H9 (cell line): ENCODE results near the gene DIP2C. TPM values are rescaled to one million over a fixed set of nuclear protein-coding genes. Genes with fewer than 3 reads are reported as not detected.

Experiments used
- DNase-seq: peaks from one replicate; pipeline ENCODE4 v3.0.0-alpha.2; 2017
- H2AFZ ChIP-seq: one replicate; pipeline ENCODE4 v1.6.1; 2013; ENCODE audit warnings: mild to moderate bottlenecking, low read length, control low read depth, moderate library complexity
- H2AK5ac ChIP-seq: 2 replicates; pipeline ENCODE4 v1.6.1; 2013; ENCODE audit warnings: low read length, control low read depth, mixed read lengths; ENCODE audit not compliant: insufficient read length
- H2BK120ac ChIP-seq: one replicate; pipeline ENCODE4 v1.6.1; 2013; ENCODE audit warnings: low read depth, mild to moderate bottlenecking, low read length, control low read depth, inconsistent platforms; ENCODE audit not compliant: poor library complexity, severe bottlenecking
- H2BK12ac ChIP-seq: 2 replicates; pipeline ENCODE4 v1.6.1; 2013; ENCODE audit warnings: low read length, control low read depth, mixed read lengths, low read depth; ENCODE audit not compliant: insufficient read length
- H2BK15ac ChIP-seq: 2 replicates; pipeline ENCODE4 v1.6.1; 2013; ENCODE audit warnings: low read depth, low read length, control low read depth
- H2BK20ac ChIP-seq: one replicate; pipeline ENCODE4 v1.6.1; 2013; ENCODE audit warnings: low read depth, mild to moderate bottlenecking, low read length, control low read depth, inconsistent platforms; ENCODE audit not compliant: poor library complexity, severe bottlenecking
- H2BK5ac ChIP-seq: 2 replicates; pipeline ENCODE4 v1.6.1; 2013; ENCODE audit warnings: low read length, control low read depth, mixed read lengths; ENCODE audit not compliant: insufficient read length
- H3K14ac ChIP-seq: 2 replicates; pipeline ENCODE4 v1.6.1; 2013; ENCODE audit warnings: low read length, control low read depth; ENCODE audit not compliant: insufficient read depth
- H3K18ac ChIP-seq: 2 replicates; pipeline ENCODE4 v1.6.1; 2013; ENCODE audit warnings: low read depth, mild to moderate bottlenecking, mixed read lengths, low read length, control low read depth; ENCODE audit not compliant: insufficient read length
- H3K23ac ChIP-seq: 2 replicates; pipeline ENCODE4 v1.6.1; 2013; ENCODE audit warnings: low read length, control low read depth, mixed read lengths, low read depth; ENCODE audit not compliant: insufficient read length
- H3K23me2 ChIP-seq: 2 replicates; pipeline ENCODE4 v1.6.1; 2013; ENCODE audit warnings: low read depth, mild to moderate bottlenecking, mixed read lengths, low read length, control low read depth; ENCODE audit not compliant: insufficient read length, poor library complexity, severe bottlenecking
- H3K27ac ChIP-seq: 2 replicates; pipeline ENCODE4 v1.5.1; 2013; ENCODE audit warnings: low read length, control low read depth, mixed read lengths, low read depth; ENCODE audit not compliant: insufficient read length
- H3K27me3 ChIP-seq: 2 replicates; pipeline ENCODE4 v1.6.1; 2013; ENCODE audit warnings: low read length, control low read depth, inconsistent platforms; ENCODE audit not compliant: insufficient read depth
- H3K4ac ChIP-seq: 2 replicates; pipeline ENCODE4 v1.6.1; 2013; ENCODE audit warnings: low read depth, mild to moderate bottlenecking, control low read depth, inconsistent platforms, low read length, moderate library complexity
- H3K4me1 ChIP-seq: 2 replicates; pipeline ENCODE4 v1.6.1; 2013; ENCODE audit warnings: low read length, control low read depth, inconsistent platforms; ENCODE audit not compliant: insufficient read depth
- H3K4me2 ChIP-seq: 2 replicates; pipeline ENCODE4 v1.6.1; 2013; ENCODE audit warnings: low read length, control low read depth, mixed read lengths; ENCODE audit not compliant: insufficient read length, insufficient read depth
- H3K56ac ChIP-seq: 2 replicates; pipeline ENCODE4 v1.6.1; 2013; ENCODE audit warnings: low read depth, mild to moderate bottlenecking, mixed read lengths, low read length, control low read depth; ENCODE audit not compliant: insufficient read length
- H3K79me1 ChIP-seq: 2 replicates; pipeline ENCODE4 v1.6.1; 2013; ENCODE audit warnings: low read depth, mild to moderate bottlenecking, moderate library complexity, low read length, control low read depth, inconsistent platforms; ENCODE audit not compliant: insufficient read depth, poor library complexity, severe bottlenecking
- H3K79me2 ChIP-seq: 2 replicates; pipeline ENCODE4 v1.6.1; 2013; ENCODE audit warnings: low read length, control low read depth, inconsistent platforms; ENCODE audit not compliant: insufficient read depth
- H3K9ac ChIP-seq: 2 replicates; pipeline ENCODE4 v1.6.1; 2013; ENCODE audit warnings: low read length, control low read depth, mixed read lengths; ENCODE audit not compliant: insufficient read length; ENCODE audit errors: extremely low read depth
- H3K9me3 ChIP-seq: one replicate; pipeline ENCODE4 v1.6.1; 2013; ENCODE audit warnings: low read depth, low read length, inconsistent platforms; ENCODE audit not compliant: control insufficient read depth
- H3T11ph ChIP-seq: one replicate; pipeline ENCODE4 v1.6.1; 2013; ENCODE audit warnings: mild to moderate bottlenecking, low read length, control low read depth, inconsistent platforms
- H4K20me1 ChIP-seq: one replicate; pipeline ENCODE4 v1.6.1; 2013; ENCODE audit not compliant: control insufficient read depth, insufficient read length, insufficient read depth
- H4K5ac ChIP-seq: 2 replicates; pipeline ENCODE4 v1.6.1; 2013; ENCODE audit warnings: low read depth, mild to moderate bottlenecking, mixed read lengths, low read length, control low read depth; ENCODE audit not compliant: insufficient read length
- H4K8ac ChIP-seq: replicated peaks from 2 replicates; pipeline ENCODE4 v1.6.1; 2013; ENCODE audit warnings: low read length, control low read depth, mixed read lengths, low read depth; ENCODE audit not compliant: insufficient read length
- H4K91ac ChIP-seq: 2 replicates; pipeline ENCODE4 v1.6.1; 2013; ENCODE audit warnings: low read depth, mild to moderate bottlenecking, moderate library complexity, mixed read lengths, low read length, control low read depth; ENCODE audit not compliant: insufficient read length
- H3K27ac Mint-ChIP-seq, 3 experiments: 2 replicates in 2 of 3; 3 replicates in 1 of 3; pipeline ENCODE4 v1.8.0; 2020 to 2021; ENCODE audit warnings: mixed read lengths in 3 of 3, mild to moderate bottlenecking in 1 of 3, moderate library complexity in 1 of 3
- H3K27me3 Mint-ChIP-seq: 2 replicates; pipeline ENCODE4 v1.8.0; 2021; ENCODE audit warnings: low read depth, mild to moderate bottlenecking, moderate library complexity, mixed read lengths
- H3K36me3 Mint-ChIP-seq, 3 experiments: 2 replicates in 2 of 3; 3 replicates in 1 of 3; pipeline ENCODE4 v1.8.0; 2020 to 2021; ENCODE audit warnings: low read depth in 3 of 3, mixed read lengths in 3 of 3; ENCODE audit not compliant: insufficient read depth in 1 of 3
- H3K4me1 Mint-ChIP-seq, 2 experiments: 2 replicates each; pipeline ENCODE4 v1.8.0; 2020; ENCODE audit warnings: mixed read lengths in 2 of 2
- H3K4me3 Mint-ChIP-seq, 2 experiments: 2 replicates in 1 of 2; 3 replicates in 1 of 2; pipeline ENCODE4 v1.8.0; 2020 to 2021; ENCODE audit warnings: mild to moderate bottlenecking in 2 of 2, mixed read lengths in 2 of 2, moderate library complexity in 1 of 2
- H3K9me3 Mint-ChIP-seq, 2 experiments: 2 replicates in 1 of 2; 3 replicates in 1 of 2; pipeline ENCODE4 v1.8.0; 2020; ENCODE audit warnings: mild to moderate bottlenecking in 2 of 2, mixed read lengths in 2 of 2, moderate library complexity in 1 of 2
- WGBS: extraction: QIAGEN DNeasy Blood & Tissue Kit; methylation state at CpG from one replicate; pipeline ENCODE4 v1.1.7; 2013; ENCODE audit warnings: missing lambda C conversion rate, low lambda C conversion rate, mixed read lengths; ENCODE audit not compliant: insufficient read length; ENCODE audit errors: extremely low coverage; 5-methylcytosine and 5-hydroxymethylcytosine counted together
- total RNA-seq: library from RNA; stranded (reverse); gene quantifications from 2 replicates; pipeline ENCODE4 v1.2.1, GENCODE V29; 2021
- TF ChIP-seq, protein P1 (sequence below): fragments of 200-600 bp; sonication (generic); conservative IDR thresholded peaks from 3 replicates; pipeline ENCODE4 v1.8.0; 2021; ENCODE audit warnings: antibody characterized with exemption, mild to moderate bottlenecking

DIP2C gene
- total RNA-seq, 1 experiment from 2014 or later = 7.9 TPM

DNA sequence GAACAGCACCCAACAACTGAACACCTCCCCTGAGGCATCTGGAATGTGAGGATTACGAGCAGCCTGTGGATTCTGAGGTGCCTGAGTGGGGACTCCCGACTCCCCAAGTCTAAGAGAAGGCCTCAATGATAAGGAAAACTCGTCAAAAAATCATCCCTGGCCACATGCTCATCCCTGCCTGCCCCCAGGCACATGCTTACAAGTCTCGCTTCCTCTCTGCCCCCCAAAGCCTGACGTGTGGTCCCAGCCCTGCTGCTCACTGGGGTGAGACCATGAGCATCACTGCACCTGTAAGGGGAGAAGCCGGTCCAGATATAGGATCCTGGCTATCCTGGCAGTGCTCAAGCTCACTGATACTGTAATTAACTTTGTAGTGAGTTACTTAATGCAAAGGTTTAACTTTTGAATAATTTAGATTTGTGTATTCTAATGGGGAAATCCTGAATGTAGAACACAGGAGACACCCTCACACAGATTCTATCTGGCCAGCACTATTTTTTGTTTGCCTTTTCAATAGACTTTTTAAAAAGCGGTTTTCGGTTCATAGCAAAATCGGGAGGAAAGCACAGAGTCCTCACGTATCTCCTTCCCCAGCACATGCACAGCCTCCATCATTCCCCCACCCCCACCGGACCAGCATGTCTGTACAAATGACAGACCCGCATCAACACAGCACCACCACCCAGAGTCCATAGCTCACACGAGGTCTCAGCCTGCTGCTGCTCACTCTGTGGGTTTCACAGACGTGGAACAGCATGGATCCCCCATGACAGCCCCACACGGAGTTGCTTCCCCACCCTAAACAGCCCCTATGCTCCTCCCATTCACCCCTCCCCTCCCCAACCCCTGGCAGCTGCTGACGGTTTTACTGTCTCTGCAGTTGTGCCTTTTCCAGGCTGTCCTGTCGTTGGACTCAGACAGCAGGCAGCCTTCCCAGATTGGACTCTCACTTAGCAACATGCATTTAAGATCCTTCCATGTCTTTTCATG, 167.9 kb downstream of the DIP2C start:
- no peak overlapping the region for H3K9ac ChIP-seq
- no peaks in the 10 kb centered on the region; a peak in 1 of 7 replicates for H3K36me3 Mint-ChIP-seq
- no peak overlapping the region for H4K5ac ChIP-seq
- no peak overlapping the region for H3K27ac ChIP-seq
- H3K79me2 ChIP-seq = no peaks in the 10 kb centered on the region
- DNase-seq = no peak
- H3K23ac ChIP-seq = no peak overlapping the region
- H3K56ac ChIP-seq = no peak overlapping the region
- H2BK15ac ChIP-seq = no peak overlapping the region
- no peaks in the 10 kb centered on the region; the same call in 1 of the 2 replicates for H3K27me3 Mint-ChIP-seq
- H4K91ac ChIP-seq = no peak overlapping the region
- H2AK5ac ChIP-seq = no peak overlapping the region
- no peaks in the 10 kb centered on the region for H3K79me1 ChIP-seq
- no peaks in the 10 kb centered on the region for H3K9me3 ChIP-seq
- no peak overlapping the region for H3K27ac Mint-ChIP-seq
- H3K4me1 Mint-ChIP-seq = peaks cover 30 to 44% of the 10 kb centered on the region in 2 experiments
- no peak overlapping the region for H2BK120ac ChIP-seq
- H3K18ac ChIP-seq = no peak overlapping the region
- no peaks in the 10 kb centered on the region; the same call in 1 of the 2 replicates for H3K4me1 ChIP-seq
- H3K27me3 ChIP-seq = no peaks in the 10 kb centered on the region
- H3K14ac ChIP-seq = 0 out of 2 replicates have a peak overlapping the region, but pooled peaks have one; percentile 17
- H3K4me2 ChIP-seq = no peak overlapping the region
- H2BK5ac ChIP-seq = no peak overlapping the region
- WGBS = no CpG with 5 or more reads among the region's 17 CpGs
- no peak overlapping the region for H2BK12ac ChIP-seq
- no peak overlapping the region for H3K4ac ChIP-seq
- TF ChIP-seq, protein P1, sequence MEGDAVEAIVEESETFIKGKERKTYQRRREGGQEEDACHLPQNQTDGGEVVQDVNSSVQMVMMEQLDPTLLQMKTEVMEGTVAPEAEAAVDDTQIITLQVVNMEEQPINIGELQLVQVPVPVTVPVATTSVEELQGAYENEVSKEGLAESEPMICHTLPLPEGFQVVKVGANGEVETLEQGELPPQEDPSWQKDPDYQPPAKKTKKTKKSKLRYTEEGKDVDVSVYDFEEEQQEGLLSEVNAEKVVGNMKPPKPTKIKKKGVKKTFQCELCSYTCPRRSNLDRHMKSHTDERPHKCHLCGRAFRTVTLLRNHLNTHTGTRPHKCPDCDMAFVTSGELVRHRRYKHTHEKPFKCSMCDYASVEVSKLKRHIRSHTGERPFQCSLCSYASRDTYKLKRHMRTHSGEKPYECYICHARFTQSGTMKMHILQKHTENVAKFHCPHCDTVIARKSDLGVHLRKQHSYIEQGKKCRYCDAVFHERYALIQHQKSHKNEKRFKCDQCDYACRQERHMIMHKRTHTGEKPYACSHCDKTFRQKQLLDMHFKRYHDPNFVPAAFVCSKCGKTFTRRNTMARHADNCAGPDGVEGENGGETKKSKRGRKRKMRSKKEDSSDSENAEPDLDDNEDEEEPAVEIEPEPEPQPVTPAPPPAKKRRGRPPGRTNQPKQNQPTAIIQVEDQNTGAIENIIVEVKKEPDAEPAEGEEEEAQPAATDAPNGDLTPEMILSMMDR = no peak
- H4K20me1 ChIP-seq = no peaks in the 10 kb centered on the region
- no peak overlapping the region for H2AFZ ChIP-seq
- H3K23me2 ChIP-seq = no peaks in the 10 kb centered on the region
- H3K4me3 Mint-ChIP-seq = no peak overlapping the region
- peaks cover 2 to 3% of the 10 kb centered on the region in 2 experiments; a peak in 2 of 5 replicates for H3K9me3 Mint-ChIP-seq
- H2BK20ac ChIP-seq = no peak overlapping the region
- no peak overlapping the region for H3T11ph ChIP-seq
- no peak overlapping the region for H4K8ac ChIP-seq
